IPS-18a (cell line): ENCODE measurements around the gene ACAD8.

Experiments
- H3K27ac ChIP-seq: one replicate; pipeline ENCODE4 v1.5.1; 2013; ENCODE audit warnings: low read length
- H3K27me3 ChIP-seq: one replicate; pipeline ENCODE4 v1.6.1; 2013; ENCODE audit warnings: mild to moderate bottlenecking, low read length; ENCODE audit not compliant: control insufficient read depth, insufficient read depth
- H3K36me3 ChIP-seq: one replicate; pipeline ENCODE4 v1.6.1; 2013; ENCODE audit warnings: low read depth, low read length; ENCODE audit not compliant: control insufficient read depth
- H3K4me1 ChIP-seq: one replicate; pipeline ENCODE4 v1.6.1; 2013; ENCODE audit warnings: low read depth, low read length; ENCODE audit not compliant: control insufficient read depth
- H3K4me3 ChIP-seq: one replicate; pipeline ENCODE4 v1.5.1; 2013; ENCODE audit warnings: low read length
- H3K9ac ChIP-seq: one replicate; pipeline ENCODE4 v1.6.1; 2013; ENCODE audit warnings: mild to moderate bottlenecking, low read length, moderate library complexity
- H3K9me3 ChIP-seq: one replicate; pipeline ENCODE4 v1.6.1; 2013; ENCODE audit warnings: low read depth, low read length; ENCODE audit not compliant: control insufficient read depth

The ACAD8 gene

DNA sequence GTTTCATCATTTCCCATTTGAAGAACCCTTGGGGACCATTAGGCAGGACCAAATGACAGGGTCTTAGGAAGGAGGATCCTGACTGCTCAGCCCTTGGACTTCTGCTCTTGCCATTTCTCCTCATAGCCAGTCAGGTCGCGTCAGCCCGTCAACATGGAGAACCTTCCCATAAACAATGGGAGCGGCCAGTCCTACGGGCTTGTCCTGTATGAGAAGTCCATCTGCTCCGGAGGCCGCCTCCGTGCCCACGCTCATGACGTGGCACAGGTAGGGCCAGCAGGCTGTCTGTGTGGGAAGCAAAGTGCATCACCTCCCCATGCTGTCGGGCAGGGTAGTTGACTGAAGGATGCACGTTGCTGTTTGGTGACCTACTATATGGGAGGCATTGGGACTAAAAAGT lies 58.9 kb downstream of the ACAD8 start:
- Histone ChIP-seq H3K9me3 (no peaks in the 10 kb centered on the region), H3K27me3 (no peaks in the 10 kb centered on the region), H3K9ac (no peak overlapping the region), H3K36me3 (peaks cover 22% of the 10 kb centered on the region), H3K27ac (no peak overlapping the region), H3K4me3 (no peak overlapping the region), H3K4me1 (peaks cover 6% of the 10 kb centered on the region)

DNA sequence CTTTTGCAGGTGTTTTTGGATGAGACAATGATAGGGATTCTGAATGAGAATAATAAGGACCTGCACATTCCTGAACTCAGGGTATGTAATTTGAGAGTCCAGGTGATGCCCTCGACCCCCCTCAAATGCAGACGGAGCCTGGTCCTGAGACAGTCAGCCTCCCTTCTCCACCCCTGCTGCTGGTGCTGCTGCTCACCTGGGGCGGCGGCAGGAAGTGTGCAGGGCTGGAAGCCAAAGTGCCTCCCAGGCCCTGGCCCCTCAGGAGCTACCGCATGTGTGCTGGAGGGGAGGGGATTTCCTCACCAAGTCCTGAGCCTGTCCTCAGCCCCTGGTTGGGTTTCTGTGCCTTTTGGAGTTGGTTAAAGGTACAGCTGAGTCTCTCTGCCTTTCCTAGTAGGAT lies 59.4 kb downstream of the ACAD8 start:
- Histone ChIP-seq H3K9me3 (no peaks in the 10 kb centered on the region), H3K27ac (no peak overlapping the region), H3K4me1 (peaks cover 6% of the 10 kb centered on the region), H3K9ac (no peak overlapping the region), H3K27me3 (no peaks in the 10 kb centered on the region), H3K4me3 (no peak overlapping the region), H3K36me3 (peaks cover 16% of the 10 kb centered on the region)

DNA sequence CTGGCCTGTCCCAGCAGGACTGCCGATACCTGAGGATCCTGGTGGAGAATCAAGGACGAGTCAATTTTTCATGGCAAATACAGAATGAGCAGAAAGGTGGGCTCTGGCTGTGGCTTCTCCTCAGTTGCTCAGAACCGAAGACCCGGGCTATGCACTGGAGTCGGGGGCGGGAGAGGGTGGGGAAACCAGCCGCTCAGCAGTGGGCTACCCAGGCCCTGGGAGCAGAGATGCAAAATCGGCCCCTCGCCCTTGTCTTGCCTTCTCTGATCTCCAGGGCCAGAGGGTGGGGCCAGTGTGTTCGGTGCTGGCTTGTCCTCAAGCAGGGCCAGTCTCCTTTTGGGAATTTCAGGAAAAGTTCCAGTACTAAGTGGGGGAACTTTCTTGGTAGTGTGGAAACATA lies 60.0 kb downstream of the ACAD8 start:
- Histone ChIP-seq H3K9me3 (no peaks in the 10 kb centered on the region), H3K36me3 (peaks cover 14% of the 10 kb centered on the region), H3K27ac (no peak overlapping the region), H3K4me1 (peaks cover 6% of the 10 kb centered on the region), H3K9ac (no peak overlapping the region), H3K4me3 (no peak overlapping the region), H3K27me3 (no peaks in the 10 kb centered on the region)

DNA sequence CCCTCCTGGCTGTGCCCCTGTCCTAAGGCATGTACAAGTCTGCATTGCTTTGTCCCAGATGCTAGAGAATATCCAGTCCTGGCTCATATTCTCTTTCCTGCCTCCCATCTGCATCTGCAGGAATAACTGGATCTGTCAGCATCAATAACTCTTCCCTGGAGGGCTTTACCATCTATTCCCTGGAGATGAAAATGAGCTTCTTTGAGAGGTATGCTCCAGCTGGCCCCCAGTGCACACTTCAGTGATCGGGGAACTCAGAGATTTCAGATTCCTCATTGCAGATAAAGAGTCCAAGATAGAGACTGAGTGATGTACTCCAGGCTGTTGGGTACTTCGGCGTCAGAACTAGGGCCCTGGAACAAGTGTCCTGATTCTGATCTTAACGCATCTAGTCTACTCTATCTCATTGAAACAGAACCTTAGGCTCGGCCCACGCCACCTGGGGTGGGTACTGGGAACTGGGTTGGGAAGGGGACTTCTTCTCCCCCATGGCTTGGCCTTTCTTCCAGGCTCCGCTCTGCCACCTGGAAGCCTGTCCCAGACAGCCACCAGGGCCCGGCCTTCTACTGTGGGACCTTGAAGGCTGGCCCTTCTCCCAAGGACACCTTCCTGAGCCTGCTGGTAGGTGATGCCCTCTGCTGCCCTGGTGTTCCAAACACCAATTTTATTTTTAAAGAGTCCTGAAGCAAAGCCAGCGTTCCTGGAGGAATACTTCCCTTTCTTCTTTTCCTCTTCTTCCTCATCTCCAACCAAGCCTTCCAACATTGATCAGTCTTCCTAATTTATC lies 60.6 kb downstream of the ACAD8 start:
- Histone ChIP-seq H3K36me3 (peaks cover 9% of the 10 kb centered on the region), H3K27ac (no peak overlapping the region), H3K4me1 (peaks cover 6% of the 10 kb centered on the region), H3K27me3 (no peaks in the 10 kb centered on the region), H3K9ac (no peak overlapping the region), H3K9me3 (no peaks in the 10 kb centered on the region), H3K4me3 (no peak overlapping the region)
